Muscle layer of duodenum (tissue), 2 donors: ENCODE measurements around the gene DRAM2.

Source experiments
- H3K27ac ChIP-seq: one replicate; pipeline ENCODE4 v1.7.0; 2013; ENCODE audit warnings: mild to moderate bottlenecking, low read length
- H3K27me3 ChIP-seq: one replicate; pipeline ENCODE4 v1.7.0; 2013; ENCODE audit warnings: low read depth, mild to moderate bottlenecking, control low read depth, low read length
- H3K36me3 ChIP-seq, 2 donors: one replicate each; pipeline ENCODE4 v1.7.0; 2013; ENCODE audit warnings: low read length in 2 of 2, control low read depth in 1 of 2, mild to moderate bottlenecking in 1 of 2; ENCODE audit not compliant: insufficient read depth in 2 of 2, control insufficient read depth in 1 of 2
- H3K4me1 ChIP-seq, 2 donors: one replicate each; pipeline ENCODE4 v1.7.0; 2013; ENCODE audit warnings: low read length in 2 of 2, mild to moderate bottlenecking in 2 of 2, control low read depth in 1 of 2, moderate library complexity in 1 of 2; ENCODE audit not compliant: insufficient read depth in 2 of 2, control insufficient read depth in 1 of 2
- H3K4me3 ChIP-seq, 2 donors: one replicate each; pipeline ENCODE4 v1.7.0; 2013; ENCODE audit warnings: low read length in 2 of 2, low read depth in 1 of 2, mild to moderate bottlenecking in 1 of 2
- H3K9me3 ChIP-seq, 2 donors: one replicate each; pipeline ENCODE4 v1.7.0; 2013; ENCODE audit warnings: low read length in 2 of 2, control low read depth in 1 of 2, mild to moderate bottlenecking in 1 of 2; ENCODE audit not compliant: control insufficient read depth in 1 of 2
- donor health status: healthy.

The DRAM2 gene

DNA sequence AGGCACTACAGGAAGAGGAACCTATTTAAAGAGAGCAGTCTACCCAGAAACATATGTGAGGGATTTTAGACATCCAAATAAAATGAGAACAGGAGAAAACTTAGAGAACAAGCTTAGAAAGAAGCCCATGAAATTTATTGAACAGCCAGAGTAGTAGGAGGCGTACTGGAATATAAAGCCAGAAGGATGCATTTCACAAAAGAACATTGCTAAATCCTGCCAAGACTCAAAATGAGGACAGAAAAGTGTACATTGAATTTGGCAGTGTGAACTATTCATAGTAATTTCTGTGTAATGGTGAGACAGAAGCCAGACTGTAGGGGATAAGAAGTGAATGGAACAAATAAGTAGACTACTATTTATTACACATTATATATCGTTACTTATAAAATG lies 22.6 kb upstream of the DRAM2 start:
- Histone ChIP-seq H3K27me3 (no peaks in the 10 kb centered on the region), H3K4me1 (no peaks in the 10 kb centered on the region), H3K4me3 (no peak overlapping the region), H3K27ac (no peak overlapping the region), H3K36me3 (peaks cover 20 to 21% of the 10 kb centered on the region in 2 donors), H3K9me3 (no peaks in the 10 kb centered on the region)

DNA sequence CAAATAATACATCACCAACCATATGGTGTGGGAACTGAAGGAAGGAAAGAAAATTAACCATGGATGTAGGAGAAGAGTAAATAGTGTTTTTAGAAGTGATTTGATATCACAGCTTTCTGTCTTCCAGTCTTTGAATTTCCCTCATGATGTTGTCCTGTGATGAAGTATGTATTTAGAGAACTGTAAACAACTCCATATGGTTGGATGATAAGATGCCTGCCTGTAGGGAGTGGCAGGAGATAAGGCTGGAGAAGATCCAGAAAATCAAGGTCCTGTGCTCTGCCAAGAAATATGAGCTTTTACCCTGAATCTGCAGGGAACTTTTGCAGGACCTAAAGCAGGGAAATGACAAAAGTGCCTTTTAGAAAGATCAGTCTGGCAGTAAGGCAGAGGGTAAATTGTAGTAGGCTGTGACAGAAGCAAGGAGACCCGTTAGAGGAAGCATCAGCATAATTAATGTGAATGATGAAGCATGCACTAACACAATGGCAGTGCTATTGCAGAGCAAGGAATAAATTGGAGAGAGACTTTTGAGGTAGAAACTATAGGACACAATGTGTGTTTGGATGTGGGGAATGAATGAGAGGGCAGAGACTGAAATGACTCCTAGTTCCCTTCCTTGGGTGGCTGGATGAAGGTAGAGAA lies 22.1 kb upstream of the DRAM2 start:
- no peaks in the 10 kb centered on the region for H3K9me3 ChIP-seq
- no peaks in the 10 kb centered on the region for H3K27me3 ChIP-seq
- no peak overlapping the region for H3K27ac ChIP-seq

DNA sequence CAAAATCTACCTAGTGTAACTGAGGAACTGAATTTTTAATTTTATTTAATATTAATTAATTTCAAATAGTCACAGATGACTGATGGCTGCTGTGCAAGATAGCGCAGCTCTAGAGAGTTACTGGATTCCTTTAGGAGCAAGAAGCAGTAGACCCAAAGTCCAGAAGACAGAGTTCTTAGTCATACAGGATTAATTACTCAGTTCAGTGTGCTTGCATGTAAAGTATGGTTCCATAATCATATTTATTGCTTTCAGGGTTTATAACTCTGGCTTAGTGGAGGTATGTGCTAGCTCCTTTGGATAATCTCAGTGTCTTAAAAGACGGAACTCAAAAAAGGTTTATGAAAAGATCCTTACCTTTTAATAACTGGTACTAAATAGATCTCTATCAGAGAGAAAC lies 17.5 kb upstream of the DRAM2 start:
- Histone ChIP-seq H3K36me3 (peaks cover 21 to 26% of the 10 kb centered on the region in 2 donors), H3K27ac (no peak overlapping the region), H3K27me3 (no peaks in the 10 kb centered on the region), H3K4me1 (no peaks in the 10 kb centered on the region), H3K4me3 (no peak overlapping the region), H3K9me3 (no peaks in the 10 kb centered on the region)

More for the DNA sequence above, 22.1 kb upstream of the DRAM2 start:
- H3K4me3 ChIP-seq: no peak overlapping the region
- no peaks in the 10 kb centered on the region for H3K4me1 ChIP-seq
- peaks cover 20 to 23% of the 10 kb centered on the region in 2 donors for H3K36me3 ChIP-seq

DNA sequence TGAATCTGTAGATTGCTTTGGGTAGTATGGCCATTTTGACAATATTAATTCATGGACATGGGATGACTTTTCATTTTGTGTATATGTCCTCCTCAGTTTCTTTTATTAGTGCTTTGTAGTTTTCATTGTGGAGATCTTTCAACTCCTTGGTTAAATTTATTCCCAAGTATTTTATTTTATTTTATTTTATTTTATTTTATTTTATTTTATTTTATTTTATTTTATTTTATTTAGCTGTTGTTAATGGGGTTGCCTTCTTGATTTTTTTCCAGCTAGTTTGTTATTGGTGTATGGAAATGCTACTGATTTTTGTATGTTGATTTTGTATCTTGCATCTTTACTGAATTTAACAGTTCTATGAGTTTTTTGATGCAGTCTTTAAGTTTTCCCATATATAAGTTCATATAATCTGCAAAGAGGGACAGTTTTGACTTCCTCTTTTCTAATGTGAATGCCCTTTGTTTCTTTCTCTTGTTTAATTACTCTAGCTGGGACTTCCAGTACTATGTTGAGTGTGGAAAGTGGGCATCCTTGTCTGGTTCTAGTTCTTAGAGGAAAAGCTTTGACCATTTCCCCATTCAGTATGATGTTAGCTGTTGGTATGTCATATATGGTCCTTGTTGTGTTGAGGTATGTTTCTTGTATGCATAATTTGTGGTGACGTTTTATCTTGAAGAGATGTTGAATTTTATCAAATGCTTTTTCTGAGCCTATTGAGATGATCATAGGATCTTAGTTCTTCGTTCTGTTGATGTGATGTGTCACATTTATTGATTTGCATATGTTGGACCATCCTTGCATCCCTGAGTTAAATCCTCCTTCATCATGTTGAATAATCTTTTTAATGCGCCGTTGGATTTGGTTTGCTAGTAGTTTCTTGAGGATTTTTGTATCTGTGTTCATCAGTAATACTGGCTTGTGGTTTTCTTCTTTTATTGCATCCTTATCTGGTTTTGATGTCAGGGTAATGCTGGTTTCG lies 14.4 kb upstream of the DRAM2 start:
- Histone ChIP-seq H3K27ac (no peak overlapping the region), H3K4me1 (no peaks in the 10 kb centered on the region), H3K9me3 (no peaks in the 10 kb centered on the region), H3K27me3 (no peaks in the 10 kb centered on the region), H3K36me3 (peaks cover 15 to 22% of the 10 kb centered on the region in 2 donors), H3K4me3 (no peak overlapping the region)

DNA sequence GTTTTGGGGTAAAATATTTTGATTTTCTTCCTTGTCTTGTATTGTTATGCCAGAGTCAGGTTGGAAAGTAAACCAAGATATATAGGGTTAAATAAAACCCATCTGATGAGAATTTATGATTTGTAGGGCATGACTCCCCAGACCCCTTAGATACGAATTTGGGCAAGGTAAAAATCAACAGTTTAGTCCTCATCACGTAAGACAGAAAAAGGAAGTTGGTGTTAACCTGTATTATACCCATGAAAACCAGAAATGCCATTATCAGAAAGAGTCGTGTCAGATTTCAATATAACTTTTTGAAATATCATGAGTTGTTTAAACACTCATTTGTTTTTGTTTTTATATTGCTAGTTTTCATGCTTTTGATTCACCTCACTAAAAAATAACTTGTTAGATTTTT lies 11.9 kb upstream of the DRAM2 start:
- Histone ChIP-seq H3K9me3 (no peaks in the 10 kb centered on the region), H3K4me3 (no peak overlapping the region), H3K27ac (no peak overlapping the region), H3K36me3 (peaks cover 19 to 36% of the 10 kb centered on the region in 2 donors), H3K27me3 (no peaks in the 10 kb centered on the region), H3K4me1 (no peaks in the 10 kb centered on the region)

DNA sequence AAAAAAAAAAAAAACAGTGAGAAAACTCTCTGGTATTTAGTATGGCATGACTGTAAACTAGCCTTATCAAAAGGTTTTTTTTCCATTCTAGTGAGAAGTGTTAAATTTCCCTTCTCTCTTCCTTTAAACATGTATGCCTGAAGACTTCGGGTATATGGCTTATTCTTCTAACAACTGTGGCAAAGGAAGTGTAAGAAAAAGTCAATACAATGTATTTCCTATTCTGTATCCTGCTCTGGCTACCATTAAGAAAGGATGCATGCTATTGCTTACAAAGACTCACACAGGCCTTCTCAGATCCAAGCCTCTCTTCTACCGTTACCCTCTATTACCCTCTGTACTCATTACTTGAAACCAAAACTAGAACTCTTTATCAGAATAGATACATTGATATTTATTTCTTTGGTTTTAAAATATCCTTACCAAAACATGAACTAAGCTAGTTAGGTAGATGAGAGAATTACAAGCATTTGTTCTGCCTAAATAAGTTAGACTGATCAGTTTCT lies 8.5 kb upstream of the DRAM2 start:
- no peaks in the 10 kb centered on the region for H3K4me1 ChIP-seq
- no peaks in the 10 kb centered on the region for H3K9me3 ChIP-seq
- H3K27me3 ChIP-seq: no peaks in the 10 kb centered on the region
- no peak overlapping the region for H3K27ac ChIP-seq
- no peak overlapping the region for H3K4me3 ChIP-seq
- H3K36me3 ChIP-seq: peaks cover 16 to 31% of the 10 kb centered on the region in 2 donors

DNA sequence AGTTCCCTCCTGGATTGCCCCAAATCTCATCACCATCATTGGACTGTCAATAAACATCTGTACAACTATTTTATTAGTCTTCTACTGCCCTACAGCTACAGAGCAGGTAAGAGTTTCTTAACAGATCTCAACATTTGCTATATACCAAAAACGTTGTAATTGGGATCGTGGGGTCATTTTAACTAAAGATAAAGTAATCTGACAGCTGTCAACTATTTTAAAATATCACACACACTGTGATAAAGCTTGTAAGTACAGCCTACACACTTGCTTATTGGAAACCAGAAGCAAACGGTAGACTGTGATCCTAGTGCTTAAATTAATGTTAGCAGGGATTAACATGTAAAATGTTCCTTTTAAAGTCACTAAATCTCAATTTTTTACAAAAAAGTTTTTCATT lies 8.1 kb upstream of the DRAM2 start:
- no peak overlapping the region for H3K4me3 ChIP-seq
- no peaks in the 10 kb centered on the region for H3K9me3 ChIP-seq
- peaks cover 15 to 27% of the 10 kb centered on the region in 2 donors for H3K36me3 ChIP-seq
- H3K27ac ChIP-seq: no peak overlapping the region
- H3K4me1 ChIP-seq: peaks cover 0 to 2% of the 10 kb centered on the region in 2 donors
- no peaks in the 10 kb centered on the region for H3K27me3 ChIP-seq

DNA sequence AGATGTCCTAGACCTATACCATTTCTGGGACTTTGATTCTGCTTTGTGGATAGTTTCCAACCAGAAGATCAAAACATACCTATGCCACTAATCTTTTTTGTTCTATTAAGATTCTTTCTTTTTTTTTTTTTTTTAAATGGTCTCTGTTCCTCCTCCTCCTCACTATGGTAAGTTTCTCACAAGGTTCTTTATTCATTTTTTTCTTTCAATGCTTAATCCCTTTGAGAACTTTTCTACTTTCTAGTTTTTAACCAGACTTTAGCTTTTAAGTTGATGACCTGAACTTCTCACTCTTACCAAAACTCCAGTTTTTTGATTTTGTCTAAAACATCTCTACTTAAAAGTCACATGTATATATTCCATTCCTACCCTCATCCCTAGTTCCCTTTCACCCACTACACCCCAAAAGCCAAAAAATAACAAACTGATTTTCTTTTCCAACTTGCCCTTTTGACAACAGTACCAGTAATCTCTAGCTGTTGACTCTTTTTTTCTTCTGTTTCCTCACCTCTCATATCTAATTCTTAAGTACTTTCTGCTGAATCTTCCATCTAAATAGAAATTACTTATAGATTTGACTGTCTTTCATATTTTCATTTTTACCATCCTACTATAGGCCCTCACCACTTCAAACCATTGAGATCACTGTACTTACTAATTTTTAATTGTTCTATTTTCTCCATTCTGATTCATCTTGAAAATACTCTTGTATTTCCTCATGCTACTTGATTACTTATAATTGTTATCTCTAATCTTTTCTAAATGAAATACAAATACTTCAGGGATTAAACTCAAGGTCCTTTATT lies 6.3 kb upstream of the DRAM2 start:
- Histone ChIP-seq H3K9me3 (no peaks in the 10 kb centered on the region), H3K36me3 (peaks cover 15 to 25% of the 10 kb centered on the region in 2 donors), H3K4me1 (peaks cover 0 to 20% of the 10 kb centered on the region in 2 donors), H3K27ac (no peak overlapping the region), H3K27me3 (no peaks in the 10 kb centered on the region), H3K4me3 (no peak overlapping the region)

DNA sequence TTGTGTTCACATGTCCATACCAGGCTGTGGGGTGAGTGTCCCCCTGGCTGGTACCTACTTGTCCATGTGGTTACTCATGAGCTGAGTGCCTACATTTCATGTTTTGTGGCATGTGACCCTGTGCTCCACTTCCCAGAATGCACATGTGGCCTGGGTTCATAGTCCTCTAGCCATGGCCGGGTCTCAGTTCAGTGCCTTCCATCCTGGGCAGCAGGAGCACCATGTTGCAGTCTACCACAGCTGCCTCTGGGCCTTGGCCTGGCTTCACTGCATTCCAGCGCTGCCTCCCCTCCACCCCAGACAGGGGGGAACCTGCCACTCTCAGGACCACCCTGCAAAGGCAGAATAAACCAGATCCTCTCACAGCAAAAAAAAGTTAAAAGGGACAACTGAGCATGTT lies 5.6 kb upstream of the DRAM2 start:
- peaks cover 15 to 25% of the 10 kb centered on the region in 2 donors for H3K36me3 ChIP-seq
- no peak overlapping the region for H3K4me3 ChIP-seq
- no peaks in the 10 kb centered on the region for H3K27me3 ChIP-seq
- H3K27ac ChIP-seq: no peak overlapping the region
- H3K9me3 ChIP-seq: no peaks in the 10 kb centered on the region
- H3K4me1 ChIP-seq: peaks cover 0 to 26% of the 10 kb centered on the region in 2 donors

DNA sequence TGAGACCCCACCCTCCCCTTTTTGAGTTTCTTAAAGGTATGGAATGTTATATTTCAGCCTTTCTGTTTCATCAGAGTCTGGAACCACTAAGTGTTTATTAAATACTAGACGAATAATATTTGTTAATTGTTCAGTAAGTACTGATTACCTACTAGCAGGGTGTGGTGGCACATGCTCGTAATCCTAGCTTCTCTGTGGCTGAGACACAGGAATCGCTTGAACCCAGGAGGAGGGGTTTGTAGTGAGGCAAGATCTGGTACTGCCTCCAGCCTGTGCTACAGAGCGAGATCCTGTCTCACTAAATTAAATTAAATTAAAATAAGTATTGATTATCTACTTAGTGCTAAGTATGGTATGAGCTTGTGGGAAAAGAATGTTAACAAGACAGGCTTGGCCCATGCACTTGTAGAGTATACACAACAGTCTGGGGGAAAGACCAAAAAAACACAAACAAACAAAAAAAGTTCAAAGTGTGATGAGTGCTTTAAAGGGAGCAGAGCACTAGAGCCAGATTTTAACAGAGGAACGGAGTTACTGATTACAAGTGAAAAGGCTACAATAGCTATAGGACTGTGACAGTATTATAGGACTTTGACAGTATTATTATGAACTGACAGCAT lies 2.6 kb upstream of the DRAM2 start:
- H3K27ac ChIP-seq: no peak overlapping the region
- no peak overlapping the region for H3K4me3 ChIP-seq
- H3K9me3 ChIP-seq: no peaks in the 10 kb centered on the region
- no peaks in the 10 kb centered on the region for H3K36me3 ChIP-seq
- H3K4me1 ChIP-seq: peaks cover 0 to 39% of the 10 kb centered on the region in 2 donors
- no peaks in the 10 kb centered on the region for H3K27me3 ChIP-seq
